ENCODE data around the gene SYK.

Gene SYK

DNA sequence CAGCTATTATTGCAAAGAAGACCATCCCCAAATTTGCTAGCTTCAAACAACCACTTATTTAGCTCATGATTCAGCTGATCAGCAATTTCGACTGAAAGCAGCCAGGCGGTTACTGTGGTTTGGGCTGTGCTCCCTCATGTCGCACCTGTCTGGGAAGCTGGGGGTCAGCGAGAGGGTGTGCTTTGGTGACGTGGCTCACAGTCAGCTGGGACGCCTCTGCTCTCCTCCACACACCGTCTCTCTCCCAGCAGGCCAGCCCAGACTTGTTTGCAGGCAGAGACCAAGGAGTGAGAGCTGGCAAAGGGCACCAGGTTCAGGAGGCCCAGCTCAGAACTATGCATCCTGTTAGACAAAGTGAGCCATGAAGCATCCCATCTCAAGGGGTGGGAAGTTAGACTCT lies 140.9 kb downstream of the SYK start:
- TF ChIP-seq, protein P1, sequence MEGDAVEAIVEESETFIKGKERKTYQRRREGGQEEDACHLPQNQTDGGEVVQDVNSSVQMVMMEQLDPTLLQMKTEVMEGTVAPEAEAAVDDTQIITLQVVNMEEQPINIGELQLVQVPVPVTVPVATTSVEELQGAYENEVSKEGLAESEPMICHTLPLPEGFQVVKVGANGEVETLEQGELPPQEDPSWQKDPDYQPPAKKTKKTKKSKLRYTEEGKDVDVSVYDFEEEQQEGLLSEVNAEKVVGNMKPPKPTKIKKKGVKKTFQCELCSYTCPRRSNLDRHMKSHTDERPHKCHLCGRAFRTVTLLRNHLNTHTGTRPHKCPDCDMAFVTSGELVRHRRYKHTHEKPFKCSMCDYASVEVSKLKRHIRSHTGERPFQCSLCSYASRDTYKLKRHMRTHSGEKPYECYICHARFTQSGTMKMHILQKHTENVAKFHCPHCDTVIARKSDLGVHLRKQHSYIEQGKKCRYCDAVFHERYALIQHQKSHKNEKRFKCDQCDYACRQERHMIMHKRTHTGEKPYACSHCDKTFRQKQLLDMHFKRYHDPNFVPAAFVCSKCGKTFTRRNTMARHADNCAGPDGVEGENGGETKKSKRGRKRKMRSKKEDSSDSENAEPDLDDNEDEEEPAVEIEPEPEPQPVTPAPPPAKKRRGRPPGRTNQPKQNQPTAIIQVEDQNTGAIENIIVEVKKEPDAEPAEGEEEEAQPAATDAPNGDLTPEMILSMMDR (IDR thresholded peaks at IDR 0.05; ENCODE audit: low read depth, low read length), result no peak
- in situ Hi-C loops (cut with HindIII; ENCODE audit: low sequenced_read_pairs), result no loop called here
- no peak for DNase-seq (ENCODE audit: low read depth, low spot score)
- no peak overlapping the region for H3K4me3 ChIP-seq (ENCODE audit: low read depth, low read length)

DNA sequence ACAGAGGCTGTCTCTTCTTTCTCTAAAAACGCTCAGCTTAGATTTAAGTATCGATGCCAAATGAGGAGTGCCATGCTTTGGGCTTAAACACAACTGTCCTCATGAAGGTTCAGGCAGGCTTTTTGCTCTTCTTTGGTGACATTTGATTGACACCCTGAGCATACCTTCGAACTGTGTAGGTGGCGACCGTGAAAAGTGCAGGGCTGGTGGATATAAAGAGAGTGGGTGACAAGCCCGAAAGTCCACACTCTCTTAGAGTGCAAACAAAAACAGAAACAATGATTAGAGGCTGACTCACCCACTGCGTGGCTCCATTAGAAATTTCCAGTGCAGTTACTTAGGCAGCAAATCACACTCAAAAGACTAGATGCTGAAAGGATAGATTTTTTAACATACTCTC lies 141.7 kb downstream of the SYK start:
- TF ChIP-seq, protein P1 (IDR thresholded peaks at IDR 0.05; ENCODE audit: low read depth, low read length), result no peak
- DNase-seq (ENCODE audit: low read depth, low spot score), result no peak
- H3K4me3 ChIP-seq (ENCODE audit: low read depth, low read length), result no peak overlapping the region
- in situ Hi-C loops (cut with HindIII; ENCODE audit: low sequenced_read_pairs), result no loop called here

DNA sequence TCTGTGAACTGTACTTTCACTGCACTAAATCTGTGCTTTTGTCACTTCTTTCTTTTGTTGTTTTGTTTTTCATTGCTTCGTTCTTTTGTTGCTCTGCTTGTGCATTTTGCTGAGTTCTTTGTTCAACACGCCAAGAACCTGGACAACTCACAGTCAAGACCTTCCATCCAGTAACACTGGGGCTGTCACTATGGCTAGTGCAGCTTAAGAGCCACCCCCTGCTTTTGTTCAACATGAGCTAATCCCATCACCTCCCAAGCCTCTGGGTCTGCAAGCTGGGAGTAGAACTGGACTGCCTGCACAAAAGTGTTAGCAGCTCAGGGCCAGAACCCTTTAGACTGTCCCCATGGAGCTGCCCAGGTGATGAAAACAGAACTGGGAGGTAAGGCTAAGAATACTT lies 143.7 kb downstream of the SYK start:
- TF ChIP-seq, protein P1 (IDR thresholded peaks at IDR 0.05; ENCODE audit: low read depth, low read length), result no peak
- DNase-seq (ENCODE audit: low read depth, low spot score), result no peak
- in situ Hi-C loops (cut with HindIII; ENCODE audit: low sequenced_read_pairs), result no loop called here
- no peak overlapping the region for H3K4me3 ChIP-seq (ENCODE audit: low read depth, low read length)

DNA sequence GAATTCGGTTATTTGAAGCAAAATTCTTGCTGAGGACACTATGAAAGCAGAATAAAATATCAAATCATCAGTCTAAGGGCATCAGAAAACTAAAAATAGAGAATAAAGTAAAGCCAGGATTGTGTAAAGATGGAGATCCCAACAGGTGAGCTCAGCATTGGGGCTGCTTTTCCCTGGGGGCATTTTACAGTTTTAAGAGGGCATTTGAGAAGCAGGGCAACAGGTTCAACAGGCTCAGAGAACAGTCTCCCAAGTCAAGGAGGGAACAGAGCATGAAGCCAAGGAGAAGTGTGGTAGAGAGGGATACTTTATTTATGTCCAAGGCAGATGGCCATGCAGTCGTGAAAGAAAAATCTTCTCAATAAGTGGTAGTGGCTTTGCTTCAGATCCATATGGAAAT lies 145.4 kb downstream of the SYK start:
- no peak for DNase-seq (ENCODE audit: low read depth, low spot score)
- in situ Hi-C loops (cut with HindIII; ENCODE audit: low sequenced_read_pairs), result no loop called here
- TF ChIP-seq, protein P1 (IDR thresholded peaks at IDR 0.05; ENCODE audit: low read depth, low read length), result no peak
- no peak overlapping the region for H3K4me3 ChIP-seq (ENCODE audit: low read depth, low read length)
